ENCODE data around the gene FTO.

Gene FTO

GRCh38 chr16:54102888-54103866 is 399.2 kb downstream of the FTO start:
- no peak for DNase-seq

- no peak for DNase-seq
Observed at GRCh38 chr16:54106057-54106456, 402.1 kb downstream of the FTO start.

- no peak for DNase-seq
Observed at GRCh38 chr16:54107583-54108202, 403.7 kb downstream of the FTO start.

- no peak for DNase-seq
Observed at GRCh38 chr16:54110016-54110981, 406.3 kb downstream of the FTO start.

GRCh38 chr16:54112451-54113206 is 408.7 kb downstream of the FTO start:
- no peak for DNase-seq

GRCh38 chr16:54115558-54115957 is 411.6 kb downstream of the FTO start:
- DNase-seq = no peak

GRCh38 chr16:54116124-54116655 is 412.2 kb downstream of the FTO start:
- DNase-seq = no peak

- DNase-seq = no peak
Observed at GRCh38 chr16:54118846-54119245, 414.9 kb downstream of the FTO start.

GRCh38 chr16:54120846-54121480 is 417.0 kb downstream of the FTO start:
- DNase-seq = no peak

GRCh38 chr16:54121539-54122295 is 417.8 kb downstream of the FTO start:
- no peak for DNase-seq

- DNase-seq = no peak
Observed at GRCh38 chr16:54123766-54124165, 419.8 kb downstream of the FTO start.

GRCh38 chr16:54125751-54126655 is 422.0 kb downstream of the FTO start:
- no peak for DNase-seq

- no peak for DNase-seq
Observed at GRCh38 chr16:54126907-54127306, 423.0 kb downstream of the FTO start.

GRCh38 chr16:54128629-54129234 is 424.8 kb downstream of the FTO start:
- no peak for DNase-seq

- no peak for DNase-seq
Observed at GRCh38 chr16:54129810-54130209, 425.9 kb downstream of the FTO start.

GRCh38 chr16:54135361-54136275 is 431.7 kb downstream of the FTO start:
- no peak for DNase-seq

- no peak for DNase-seq
Observed at GRCh38 chr16:54136276-54136625, 432.3 kb downstream of the FTO start.
